NCI-H526 treated with DMSO at 0.1 percent for 48 hours (cell line): ENCODE measurements around the gene THBS2.
"Not testable (repeated sequence)": the region's sequence is repeated elsewhere in the genome, so short reads cannot be mapped to it uniquely, and the experiment has no call there.

ENCODE experiments used
- DNase-seq: peaks from one replicate; lab custom pipeline; 2025; lab: John Stamatoyannopoulos, UW

The THBS2 gene

GRCh38 chr6:169210611-169211010 lies 43.0 kb downstream of the THBS2 start:
- DNase-seq, result no peak

DNA sequence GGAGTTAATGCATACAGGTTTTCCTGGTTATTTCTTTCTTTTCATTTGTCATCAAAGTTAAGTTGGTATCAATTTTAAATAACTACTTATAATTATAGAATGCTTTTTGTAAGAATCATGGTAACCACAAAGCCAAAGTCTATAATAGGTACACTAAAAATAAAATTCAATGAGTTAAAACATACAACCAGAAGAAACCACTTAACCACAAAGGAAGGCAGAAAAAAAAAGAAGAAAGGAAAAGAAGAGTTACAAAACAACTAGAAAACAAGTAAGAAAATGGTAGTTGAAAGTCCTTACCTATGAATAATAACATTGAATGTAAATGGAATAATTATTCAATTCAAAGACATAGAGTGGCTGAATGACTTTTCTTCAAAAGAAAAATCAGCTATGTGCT lies 45.6 kb downstream of the THBS2 start:
- no peak for DNase-seq

DNA sequence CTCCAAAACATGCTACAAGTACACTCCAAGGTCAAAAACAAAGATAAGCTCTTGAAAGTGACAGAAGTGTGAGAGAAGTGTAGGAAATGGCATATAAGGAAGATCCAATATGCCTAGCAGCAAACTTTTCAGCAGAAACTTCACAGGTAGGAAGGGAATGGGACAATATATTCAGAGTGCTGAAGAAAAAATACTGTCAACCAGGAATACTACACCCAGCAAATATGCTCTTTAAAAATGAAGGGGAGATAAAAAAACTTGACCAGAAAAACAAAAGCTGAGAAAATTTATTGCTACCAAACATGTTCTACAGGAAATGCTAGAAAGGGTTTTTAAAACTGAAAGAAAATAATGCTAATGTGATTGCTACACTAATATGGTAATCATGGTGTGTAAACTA lies 46.2 kb downstream of the THBS2 start:
- no peak for DNase-seq

GRCh38 chr6:169205176-169206160 lies 48.2 kb downstream of the THBS2 start:
- DNase-seq, result no peak

GRCh38 chr6:169204167-169204566 lies 49.5 kb downstream of the THBS2 start:
- DNase-seq, result no peak

DNA sequence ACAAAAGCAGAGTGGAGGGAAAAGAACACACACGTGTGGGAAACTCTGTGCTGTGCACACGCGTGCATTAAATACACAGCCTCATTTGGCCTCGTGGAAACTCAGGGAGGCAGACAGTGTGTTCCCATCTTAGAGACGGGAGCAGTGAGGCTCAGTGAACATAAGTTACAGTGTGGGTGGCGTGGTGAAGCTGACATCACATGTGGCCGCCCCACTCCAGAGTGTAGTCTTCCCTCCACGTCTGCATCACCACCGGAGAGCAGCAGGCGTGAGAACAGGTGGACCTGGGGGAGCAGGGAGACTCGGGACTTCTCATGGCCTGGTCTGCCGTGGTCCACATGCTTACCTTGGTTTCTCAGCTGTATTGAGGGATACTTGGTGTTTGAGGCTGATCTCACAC lies 51.7 kb downstream of the THBS2 start:
- DNase-seq, result no peak

- no peak for DNase-seq
Observed at GRCh38 chr6:169200893-169201514, 52.6 kb downstream of the THBS2 start.

DNA sequence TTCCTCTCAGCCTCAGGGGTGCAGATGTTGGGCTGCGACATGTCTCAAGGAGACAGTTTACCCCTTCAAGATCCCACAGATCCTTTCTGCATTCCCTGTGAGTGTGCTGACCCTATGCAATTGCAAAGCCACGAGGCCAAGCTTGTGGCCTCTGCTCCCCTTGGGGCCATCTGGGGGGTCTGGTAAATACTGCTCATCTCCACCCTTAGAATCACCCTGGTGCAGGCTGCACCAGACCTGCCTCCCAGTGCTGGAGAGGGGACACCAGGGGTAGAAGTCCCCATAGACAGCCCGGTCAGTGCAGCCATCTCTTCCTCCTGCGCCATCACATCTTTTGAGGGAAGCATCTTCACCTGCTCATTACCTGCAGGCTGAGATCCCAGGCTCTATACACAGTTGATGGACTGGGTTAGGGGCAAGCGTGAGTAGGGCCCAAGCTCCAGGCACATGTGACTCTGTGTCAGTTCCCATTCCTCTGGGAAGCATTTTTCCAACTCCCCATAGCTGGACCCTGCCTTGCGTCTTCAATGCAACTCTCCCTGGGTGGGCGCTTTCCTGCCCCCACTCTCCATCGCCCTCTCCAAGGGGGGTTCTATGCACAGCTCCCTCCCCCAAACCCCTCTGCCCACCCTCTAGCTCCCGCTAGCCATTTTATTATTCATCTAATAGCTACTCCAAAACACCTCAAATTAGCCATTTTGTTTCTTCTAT lies 53.9 kb downstream of the THBS2 start:
- no peak for DNase-seq

DNA sequence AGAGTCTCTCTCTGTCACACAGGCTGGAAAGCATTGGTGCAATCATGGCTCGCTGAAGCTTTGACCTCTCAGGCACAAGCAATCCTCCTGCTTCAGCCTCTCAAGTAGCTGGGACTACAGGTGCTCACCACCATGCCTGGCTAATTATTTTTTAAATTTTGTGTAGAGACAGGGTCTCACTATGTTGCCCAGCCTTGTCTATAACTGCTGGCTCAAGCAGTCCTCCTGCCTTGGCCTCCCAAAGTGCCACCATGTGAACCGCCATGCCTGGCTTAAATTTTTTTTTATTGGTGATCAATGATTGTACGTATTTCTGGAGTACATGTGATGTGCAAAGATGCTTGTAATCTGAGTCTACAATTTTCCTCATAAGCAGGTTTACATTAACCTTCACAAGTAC lies 54.8 kb downstream of the THBS2 start:
- no peak for DNase-seq

GRCh38 chr6:169197929-169198328 lies 55.7 kb downstream of the THBS2 start:
- DNase-seq, result not testable (repeated sequence)

DNA sequence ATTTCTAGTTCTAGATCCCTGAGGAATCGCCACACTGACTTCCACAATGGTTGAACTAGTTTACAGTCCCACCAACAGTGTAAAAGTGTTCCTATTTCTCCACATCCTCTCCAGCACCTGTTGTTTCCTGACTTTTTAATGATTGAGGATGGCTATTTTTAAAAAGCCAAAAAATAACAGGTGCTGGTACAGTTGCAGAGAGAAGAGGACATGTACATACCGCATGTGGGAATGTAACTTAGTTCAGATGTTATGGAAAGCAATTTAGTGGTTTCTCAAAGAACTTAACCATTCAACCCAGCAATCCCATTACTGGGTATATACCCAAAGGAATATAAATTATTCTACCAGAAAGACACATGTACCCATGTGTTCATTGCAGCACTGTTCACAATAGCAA lies 57.4 kb downstream of the THBS2 start:
- not testable (repeated sequence) for DNase-seq

DNA sequence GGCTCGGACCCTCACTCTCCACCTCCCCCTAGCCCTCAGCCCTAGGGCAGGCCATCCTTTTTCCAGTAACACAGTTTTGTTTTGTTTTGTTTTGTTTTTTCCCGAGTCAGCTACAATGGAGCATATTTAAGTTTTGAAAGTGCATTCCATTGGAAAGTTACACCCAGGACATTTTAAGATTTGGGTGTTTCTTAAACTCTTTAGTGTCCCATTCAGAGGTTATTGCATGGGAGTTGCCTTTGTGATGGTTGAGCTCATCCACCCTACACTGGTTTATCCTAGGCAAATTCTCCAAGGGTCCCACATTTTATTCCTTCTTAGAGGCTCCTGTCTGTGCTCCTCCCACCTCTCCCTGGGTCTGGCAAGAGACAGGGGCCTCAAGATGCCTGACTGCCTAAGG lies 58.9 kb downstream of the THBS2 start:
- no peak for DNase-seq

GRCh38 chr6:169190970-169191369 lies 62.7 kb downstream of the THBS2 start:
- DNase-seq, result no peak

- no peak for DNase-seq
Observed at GRCh38 chr6:169190144-169190584, 63.5 kb downstream of the THBS2 start.

DNA sequence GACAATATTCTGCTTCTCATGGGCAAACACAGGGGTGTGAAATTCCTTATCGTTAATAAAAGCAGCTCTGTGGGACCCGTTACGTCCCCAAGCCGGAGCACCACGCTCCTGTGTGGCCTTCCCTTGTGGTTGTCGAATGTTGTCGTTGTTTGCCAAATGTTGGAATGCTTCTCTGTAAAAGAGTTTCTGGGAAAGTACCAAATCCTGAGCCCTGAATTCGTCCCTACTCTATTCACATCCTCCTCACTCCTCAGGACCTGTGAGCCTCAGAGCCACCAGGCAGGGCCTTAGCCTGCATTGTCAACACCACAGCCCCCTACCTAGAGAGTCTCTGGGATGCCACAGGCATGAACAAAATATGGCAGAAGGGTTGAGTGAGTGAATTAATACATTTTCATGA lies 64.0 kb downstream of the THBS2 start:
- no peak for DNase-seq

GRCh38 chr6:169189182-169189581 lies 64.5 kb downstream of the THBS2 start:
- peak; percentile 62 for DNase-seq

GRCh38 chr6:169188475-169188874 lies 65.2 kb downstream of the THBS2 start:
- no peak for DNase-seq

- DNase-seq, result no peak
Observed at GRCh38 chr6:169188051-169188470, 65.6 kb downstream of the THBS2 start.

DNA sequence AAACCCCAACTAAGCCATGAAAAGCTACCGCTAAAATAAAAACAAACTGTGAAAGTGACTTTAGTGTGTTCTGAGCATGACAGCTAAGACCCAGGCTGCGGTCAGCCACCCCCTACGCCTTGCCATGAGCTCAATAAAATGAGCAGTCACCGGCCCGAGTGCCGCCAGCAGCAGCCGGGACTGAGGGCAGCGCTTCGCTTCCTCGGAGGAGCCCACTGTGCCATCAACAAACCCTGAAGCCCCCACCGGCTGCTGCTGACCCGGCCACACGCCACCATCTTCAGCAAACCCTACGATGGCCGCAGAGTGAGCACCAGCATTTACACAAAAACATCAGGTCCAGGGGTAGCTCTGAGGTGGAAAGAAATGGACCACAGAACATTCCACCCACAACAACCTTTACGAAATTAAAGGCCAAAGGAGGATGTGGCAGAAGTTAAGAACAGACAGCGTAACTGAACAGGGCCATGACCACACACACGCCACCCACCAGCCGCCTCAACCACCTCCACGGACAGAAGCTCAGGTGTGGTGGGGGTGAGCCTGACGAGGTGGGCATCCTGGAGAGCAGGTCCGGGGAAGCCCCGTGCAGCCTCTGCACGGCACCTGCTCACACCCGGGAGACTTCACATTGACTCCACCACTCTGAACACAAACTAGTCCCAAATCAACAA lies 67.0 kb downstream of the THBS2 start:
- no peak for DNase-seq

- DNase-seq, result no peak
Observed at GRCh38 chr6:169185692-169186485, 67.8 kb downstream of the THBS2 start.

DNA sequence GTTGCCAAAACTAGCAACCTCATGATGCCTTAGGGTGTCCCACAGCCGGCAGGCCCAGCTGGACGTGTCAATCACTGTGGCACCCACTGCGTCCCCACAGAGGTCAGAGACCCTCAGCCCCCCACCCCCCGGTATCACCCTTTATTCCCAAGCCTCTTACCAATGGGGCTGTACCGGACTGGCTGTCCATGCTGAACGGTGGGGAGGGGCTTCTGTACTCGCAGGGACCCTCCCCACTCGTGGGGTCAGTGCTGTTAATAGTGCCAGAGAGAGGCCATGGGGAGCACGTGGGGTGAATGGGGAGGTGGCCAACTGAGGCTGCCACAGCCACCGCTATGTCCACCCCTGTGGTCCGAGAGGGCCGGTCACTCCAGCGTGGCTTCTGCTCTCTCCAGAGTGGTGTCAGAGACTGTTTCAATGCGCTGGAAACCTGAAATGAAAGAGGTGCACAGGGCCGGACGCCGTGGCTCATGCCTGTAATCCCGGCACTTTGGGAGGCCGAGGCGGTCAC lies 68.6 kb downstream of the THBS2 start:
- DNase-seq, result no peak
